ENCODE results near the gene MYO18B.
"Not testable (repeated sequence)": the region's sequence is repeated elsewhere in the genome, so short reads cannot be mapped to it uniquely, and the experiment has no call there.

Gene MYO18B

GRCh38 chr22:25959818-25960774 is 218.1 kb downstream of the MYO18B start:
- no peak for DNase-seq

GRCh38 chr22:25961699-25962098 is 219.7 kb downstream of the MYO18B start:
- DNase-seq: no peak

DNA sequence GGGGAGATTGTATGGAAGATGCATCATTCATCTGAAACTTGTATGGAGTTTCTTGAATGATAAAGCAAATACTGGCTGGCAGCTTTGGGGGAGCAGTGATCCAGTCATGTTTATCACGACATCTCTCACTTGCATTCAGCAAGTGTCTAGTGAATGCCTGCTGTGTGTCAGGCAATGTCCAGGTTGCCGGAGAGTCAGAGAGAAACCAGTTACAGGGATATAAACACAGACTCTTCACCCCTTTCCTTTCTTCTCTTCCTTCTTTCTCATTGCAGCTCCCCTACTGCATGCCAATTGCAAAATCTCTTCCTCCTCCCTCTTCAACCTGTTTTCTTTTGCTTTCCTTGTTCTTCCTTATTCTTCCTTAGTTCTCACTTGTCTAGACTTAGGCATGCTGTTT is 220.7 kb downstream of the MYO18B start:
- DNase-seq: no peak

- no peak for DNase-seq
These were observed 223.2 kb downstream of the MYO18B start for GRCh38 chr22:25964961-25965730.

DNA sequence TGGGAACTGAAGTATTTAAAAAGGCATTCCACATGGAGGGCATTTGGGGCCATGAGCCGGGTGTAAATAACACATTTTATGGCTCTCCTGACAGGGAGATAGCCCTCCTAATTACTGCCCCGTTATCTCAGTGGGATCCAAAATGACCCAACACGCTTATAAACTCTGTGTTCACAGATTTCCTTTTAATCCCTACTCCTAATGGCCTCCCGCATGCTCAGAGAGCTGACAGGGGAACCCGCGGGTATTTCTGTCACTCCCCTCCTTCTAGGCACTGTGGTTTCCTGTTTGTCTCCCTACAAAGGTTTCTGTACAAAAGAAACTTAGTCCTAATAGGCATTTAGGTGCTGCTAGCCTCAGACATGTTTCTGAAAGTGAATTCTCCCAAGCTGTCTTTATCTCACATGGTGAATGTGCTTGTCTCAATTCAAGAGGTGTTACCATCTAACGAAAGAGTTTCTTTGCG is 224.5 kb downstream of the MYO18B start:
- no peak for DNase-seq

DNA sequence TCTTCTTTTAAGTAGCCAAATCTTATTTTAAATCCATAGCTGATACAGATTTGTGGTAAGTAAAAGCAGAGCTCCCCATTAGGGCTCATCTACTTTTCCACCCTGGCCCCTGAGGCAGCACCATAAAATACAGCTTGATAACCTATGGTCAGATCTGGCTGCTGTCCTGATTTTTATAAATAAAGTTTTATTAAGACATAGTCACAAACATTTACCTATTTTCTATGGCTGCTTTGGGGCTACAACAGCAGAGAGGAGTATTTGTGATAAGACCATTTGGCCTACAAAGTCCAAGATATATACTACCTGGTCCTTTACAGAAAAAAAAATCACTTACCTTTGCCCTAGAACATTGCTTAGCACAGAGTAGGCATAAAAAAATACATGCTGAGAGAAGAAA is 227.3 kb downstream of the MYO18B start:
- DNase-seq: no peak

- DNase-seq: no peak
These were observed 227.9 kb downstream of the MYO18B start for GRCh38 chr22:25969901-25970300.

GRCh38 chr22:25970374-25970911 is 228.5 kb downstream of the MYO18B start:
- DNase-seq: no peak

GRCh38 chr22:25970999-25971811 is 229.2 kb downstream of the MYO18B start:
- no peak for DNase-seq

GRCh38 chr22:25972397-25972796 is 230.4 kb downstream of the MYO18B start:
- DNase-seq: no peak

- DNase-seq: no peak
These were observed 234.4 kb downstream of the MYO18B start for GRCh38 chr22:25976356-25976755.

DNA sequence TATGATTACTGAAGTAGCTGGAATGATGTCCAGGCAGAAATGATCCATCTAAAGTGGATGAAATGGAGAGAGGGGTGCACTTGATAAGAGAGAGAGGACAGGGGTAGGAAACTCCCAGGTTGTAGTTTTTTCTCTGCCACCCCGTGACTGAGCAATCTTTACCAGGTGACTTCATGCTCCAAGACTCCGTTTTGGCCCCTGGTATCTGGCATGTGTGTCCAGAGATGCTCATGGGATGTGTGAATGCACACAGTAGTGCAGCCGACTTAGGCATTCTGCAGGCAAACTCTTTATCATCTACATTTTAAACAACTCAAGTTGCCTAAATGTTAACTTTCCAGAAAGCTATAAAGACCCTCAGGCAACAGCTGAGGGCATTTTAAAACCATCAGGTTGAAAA is 238.0 kb downstream of the MYO18B start:
- DNase-seq: no peak

- not testable (repeated sequence) for DNase-seq
These were observed 242.9 kb downstream of the MYO18B start for GRCh38 chr22:25984911-25985310.

DNA sequence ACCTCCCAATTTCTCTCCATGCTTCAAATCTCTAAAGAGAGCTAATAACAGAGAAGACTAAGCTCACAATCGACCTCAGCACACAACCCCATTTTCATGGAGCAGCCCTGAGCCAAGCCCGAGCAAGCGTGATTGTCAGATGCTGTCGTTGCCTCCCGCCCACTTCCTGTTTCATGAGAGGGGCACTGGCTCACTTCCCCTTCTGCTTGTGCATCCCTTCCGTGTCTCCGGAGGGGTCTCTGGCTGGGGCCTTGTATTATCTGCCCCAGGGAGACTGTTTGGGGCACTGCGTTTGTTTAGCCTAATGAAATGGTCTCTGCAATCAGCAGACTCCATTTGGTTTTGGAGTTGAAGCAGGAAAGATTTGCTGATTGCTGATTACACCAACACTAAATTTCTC is 246.0 kb downstream of the MYO18B start:
- DNase-seq: peak in 1 of 2 donors; percentile 22

GRCh38 chr22:25990940-25991339 is 249.0 kb downstream of the MYO18B start:
- DNase-seq: no peak

GRCh38 chr22:25992331-25992730 is 250.3 kb downstream of the MYO18B start:
- no peak for DNase-seq

DNA sequence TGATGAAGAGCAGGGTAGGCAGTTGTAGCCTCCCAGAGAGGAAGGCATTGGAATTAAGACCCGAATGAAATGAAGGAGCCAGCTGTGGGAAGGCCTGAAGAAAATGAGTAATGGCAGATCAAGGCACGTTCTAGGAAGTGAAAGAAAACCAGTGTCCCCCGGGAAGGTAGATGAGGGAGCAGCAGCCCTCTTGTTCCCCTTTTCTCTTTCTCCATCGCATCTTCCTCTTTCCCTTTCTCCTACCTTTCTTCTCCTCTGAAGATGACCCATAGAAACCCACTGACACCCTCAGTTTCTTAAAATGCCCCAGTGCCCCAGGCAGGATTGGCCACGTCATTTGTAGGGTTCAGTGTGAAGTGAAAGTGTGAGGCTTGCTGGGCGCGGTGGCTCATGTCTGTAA is 254.7 kb downstream of the MYO18B start:
- DNase-seq: no peak

GRCh38 chr22:25997886-25998775 is 256.1 kb downstream of the MYO18B start:
- no peak for DNase-seq

DNA sequence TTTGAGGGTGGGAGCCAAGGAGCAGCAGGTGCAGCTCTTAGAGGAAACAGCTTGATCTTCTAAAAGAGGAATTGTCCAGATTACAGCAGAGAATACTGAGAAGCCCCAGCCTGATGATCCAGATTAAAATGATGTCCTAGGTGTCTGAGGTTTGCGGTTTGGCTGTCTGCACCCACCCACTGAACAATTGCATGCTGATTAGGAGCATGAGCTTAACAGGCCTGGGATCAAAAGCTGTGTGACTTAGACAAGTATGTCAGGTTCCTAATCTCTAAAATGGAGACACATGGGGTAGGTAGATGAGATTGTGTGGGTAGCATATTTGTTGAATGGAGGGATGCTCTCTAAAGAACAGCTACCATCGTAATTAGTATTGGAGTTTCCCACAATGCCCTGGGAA is 260.5 kb downstream of the MYO18B start:
- no peak for DNase-seq

- DNase-seq: no peak
These were observed 262.5 kb downstream of the MYO18B start for GRCh38 chr22:26004477-26004876.

- no peak for DNase-seq
These were observed 266.6 kb downstream of the MYO18B start for GRCh38 chr22:26008587-26008986.

All from inflammatory macrophage (primary cell).